Body of pancreas (tissue), 4 donors: Measurements from ENCODE around the gene KRT82.

Experiments used
- CTCF ChIP-seq, 7 experiments: fragments of 450-650 bp in 4 of 7; fragments of 200-600 bp in 3 of 7; sonication (generic) in 3 of 7; IDR thresholded peaks; one replicate each; pipeline ENCODE4 v1.5.1; 2016 to 2019; ENCODE audit warnings: antibody characterized with exemption in 7 of 7
- POLR2A ChIP-seq, 3 donors: fragments of 450-650 bp; IDR thresholded peaks; one replicate each; pipeline ENCODE4 v1.6.1; 2016; ENCODE audit warnings: antibody characterized with exemption in 3 of 3, mild to moderate bottlenecking in 2 of 3

- TF ChIP-seq CTCF (IDR thresholded peaks at IDR 0.05) = no peak
- TF ChIP-seq POLR2A (IDR thresholded peaks at IDR 0.05) = no peak
Measured at GRCh38 chr12:52361553-52361952, 44.6 kb downstream of the KRT82 start.
